K562 (cell line): ENCODE data around the gene KCNK4. TPM values are rescaled to one million over a fixed set of nuclear protein-coding genes. Genes with fewer than 3 reads are reported as not detected.

Experiments
- ATF7 ChIP-seq: fragments of 450-650 bp; IDR thresholded peaks from 2 replicates; pipeline ENCODE4 v1.7.1; 2014; ENCODE audit warnings: mild to moderate bottlenecking, moderate library complexity
- CBFA2T2 ChIP-seq: fragments of 450-650 bp; conservative IDR thresholded peaks from 2 replicates; pipeline ENCODE4 v1.6.1; 2017; ENCODE audit warnings: mild to moderate bottlenecking
- CTCF ChIP-seq, 3 experiments: IDR thresholded peaks in 2 of 3; conservative IDR thresholded peaks in 1 of 3; 2 replicates each; pipeline ENCODE4 v1.5.1; 2011 to 2012; ENCODE audit warnings: low read length in 3 of 3, mild to moderate bottlenecking in 3 of 3, control low read depth in 2 of 3, improper control_type of control experiment in 1 of 3, inconsistent platforms in 1 of 3, low read depth in 1 of 3, mixed read lengths in 1 of 3, moderate library complexity in 1 of 3; ENCODE audit not compliant: insufficient read depth in 2 of 3
- DACH1 ChIP-seq: fragments of 450-650 bp; IDR thresholded peaks from 2 replicates; pipeline ENCODE4 v1.6.1; 2018; ENCODE audit not compliant: partially characterized antibody
- PATZ1 ChIP-seq: fragments of 250-450 bp; sonication (Bioruptor Pico); IDR thresholded peaks from 2 replicates; pipeline ENCODE4 v1.5.0; 2020; ENCODE audit warnings: mild to moderate bottlenecking, borderline replicate concordance
- POLR2B ChIP-seq: fragments of 450-650 bp; IDR thresholded peaks from 2 replicates; pipeline ENCODE4 v1.6.1; 2018; ENCODE audit warnings: low read depth; ENCODE audit not compliant: partially characterized antibody
- RBBP5 ChIP-seq: fragments of 200-600 bp; sonication (generic); IDR thresholded peaks from 2 replicates; pipeline ENCODE4 v1.6.1; 2012; ENCODE audit warnings: borderline replicate concordance, mild to moderate bottlenecking, low read length, control low read depth, inconsistent platforms; ENCODE audit not compliant: insufficient read depth, poor library complexity, severe bottlenecking
- RBFOX2 ChIP-seq: fragments of 200-400 bp; formaldehyde crosslinking; IDR thresholded peaks from 2 replicates; pipeline ENCODE4 v1.6.1; 2017; ENCODE audit warnings: low read depth, mild to moderate bottlenecking, low read length, moderate library complexity
- RBM25 ChIP-seq: fragments of 200-400 bp; formaldehyde crosslinking; IDR thresholded peaks from 2 replicates; pipeline ENCODE4 v1.6.1; 2018; ENCODE audit warnings: low read length, low read depth, moderate library complexity; ENCODE audit not compliant: severe bottlenecking
- REST ChIP-seq, 2 experiments: fragments of 450-650 bp; formaldehyde crosslinking in 1 of 2; IDR thresholded peaks; 2 replicates each; pipeline versions ENCODE4 v1.4.0 to v1.6.1; 2014 to 2020; ENCODE audit warnings: mild to moderate bottlenecking in 2 of 2, borderline replicate concordance in 1 of 2, low read depth in 1 of 2
- ZBTB12 ChIP-seq: fragments of 250-450 bp; sonication (Bioruptor Pico); IDR thresholded peaks from 2 replicates; pipeline ENCODE4 v1.4.0; 2020
- ZNF384 ChIP-seq: IDR thresholded peaks from 2 replicates; pipeline ENCODE4 v1.6.1; 2012; ENCODE audit warnings: low read depth, low read length, improper control_type of control experiment
- polyA plus RNA-seq, 8 experiments: library from polyadenylated mRNA; depleted of rRNA in 4 of 8; stranded (reverse) in 5 of 8; unstranded in 3 of 8; fragments of >200 nt; fragmentation: Nextera tagmentation in 2 of 8; fragmentation: Illumina TruSeq in 1 of 8; extraction: Ambion mirVana in 2 of 8; extraction: Trizol in 1 of 8; gene quantifications; 2 replicates each; pipeline versions ENCODE4 v1.2.1 to v1.2.3, GENCODE V29; 2011 to 2014; ENCODE audit warnings: inconsistent platforms in 1 of 8, missing spikeins in 1 of 8
- total RNA-seq, 7 experiments: library from RNA; depleted of rRNA in 6 of 7; stranded (reverse); fragments of >200 nt in 6 of 7; fragmentation: Illumina TruSeq in 2 of 7; extraction: Trizol in 2 of 7; gene quantifications; 2 replicates each; pipeline versions ENCODE4 v1.2.1 to v1.2.3, GENCODE V29; 2011 to 2021; ENCODE audit warnings: low replicate concordance in 1 of 7

The KCNK4 gene
- total and polyA plus RNA-seq, 9 of the 15 experiments (the other 6 are each of a cell fraction or from before 2014, with no cell fraction given): not detected

- peak; percentile 94 for TF ChIP-seq REST (IDR thresholded peaks at IDR 0.05; ENCODE audit: borderline replicate concordance)
- no peak for TF ChIP-seq REST (CRISPR knock-in tag; IDR thresholded peaks at IDR 0.05; ENCODE audit: low read depth)
- peak; percentile 94 for TF ChIP-seq DACH1
- TF ChIP-seq CBFA2T2: peak; percentile 32; the same call in 1 of the 2 replicates
- peak; percentile 84 for TF ChIP-seq RBFOX2
- TF ChIP-seq ATF7: peak; percentile 51; the same call in 1 of the 2 replicates
- TF ChIP-seq POLR2B: no peak
- TF ChIP-seq RBM25: peak; percentile 8
- peak; percentile 30; the same call in 1 of the 2 replicates for TF ChIP-seq ZNF384
- TF ChIP-seq RBBP5: peak; percentile 49
- TF ChIP-seq PATZ1: no peak
- TF ChIP-seq ZBTB12 (CRISPR knock-in tag): no peak
- TF ChIP-seq CTCF (IDR thresholded peaks at IDR 0.05 in 2 of 3, conservative IDR thresholded peaks at IDR 0.05 in 1 of 3; ENCODE audit: insufficient read depth in 2 of 3, low read depth in 1 of 3, low read length in 3 of 3): peak; percentile 57 to 96 (median 75)
Measured at GRCh38 chr11:64341851-64342791, 51.0 kb downstream of the KCNK4 start (continued).
